Measurements from ENCODE around the gene IFNL1.
"Not testable (repeated sequence)": the region's sequence is repeated elsewhere in the genome, so short reads cannot be mapped to it uniquely, and the experiment has no call there.

IFNL1 gene

GRCh38 chr19:39308531-39309304 lies 12.5 kb downstream of the IFNL1 start:
- no peak for DNase-seq

- DNase-seq = not testable (repeated sequence)
Measured at GRCh38 chr19:39309305-39309670, 13.1 kb downstream of the IFNL1 start.

GRCh38 chr19:39310558-39311311 lies 14.5 kb downstream of the IFNL1 start:
- no peak for DNase-seq

GRCh38 chr19:39314016-39314728 lies 18.0 kb downstream of the IFNL1 start:
- DNase-seq = no peak

GRCh38 chr19:39315933-39316332 lies 19.7 kb downstream of the IFNL1 start:
- DNase-seq = no peak

GRCh38 chr19:39316627-39317321 lies 20.6 kb downstream of the IFNL1 start:
- DNase-seq = no peak

- no peak for DNase-seq
Measured at GRCh38 chr19:39317476-39317875, 21.3 kb downstream of the IFNL1 start.

GRCh38 chr19:39318071-39318470 lies 21.9 kb downstream of the IFNL1 start:
- no peak for DNase-seq

GRCh38 chr19:39318690-39319089 lies 22.5 kb downstream of the IFNL1 start:
- no peak for DNase-seq

- DNase-seq = no peak
Measured at GRCh38 chr19:39319098-39319891, 23.1 kb downstream of the IFNL1 start.

- no peak for DNase-seq
Measured at GRCh38 chr19:39319892-39320248, 23.7 kb downstream of the IFNL1 start.

GRCh38 chr19:39321117-39321831 lies 25.1 kb downstream of the IFNL1 start:
- no peak for DNase-seq

- DNase-seq = no peak
Measured at GRCh38 chr19:39321832-39322176, 25.6 kb downstream of the IFNL1 start.

- DNase-seq = no peak
Measured at GRCh38 chr19:39324242-39324842, 28.1 kb downstream of the IFNL1 start.

GRCh38 chr19:39325778-39326665 lies 29.8 kb downstream of the IFNL1 start:
- DNase-seq = no peak

- DNase-seq = no peak
Measured at GRCh38 chr19:39327363-39328045, 31.3 kb downstream of the IFNL1 start.

- peak; percentile 50 for DNase-seq
Measured at GRCh38 chr19:39328046-39328705, 32.0 kb downstream of the IFNL1 start.

- no peak for DNase-seq
Measured at GRCh38 chr19:39329948-39330347, 33.7 kb downstream of the IFNL1 start.

GRCh38 chr19:39332293-39332692 lies 36.1 kb downstream of the IFNL1 start:
- DNase-seq = no peak
